ENCODE results near the gene WDR73.

GRCh38 chr15:84601555-84601838, 52.6 kb downstream of the WDR73 start:
- TF ChIP-seq CTCF (IDR thresholded peaks at IDR 0.05) (no peak), EZH2 (IDR thresholded peaks at IDR 0.05) (no peak)
